ENCODE results near the gene PNMA6E.

Gene PNMA6E

DNA sequence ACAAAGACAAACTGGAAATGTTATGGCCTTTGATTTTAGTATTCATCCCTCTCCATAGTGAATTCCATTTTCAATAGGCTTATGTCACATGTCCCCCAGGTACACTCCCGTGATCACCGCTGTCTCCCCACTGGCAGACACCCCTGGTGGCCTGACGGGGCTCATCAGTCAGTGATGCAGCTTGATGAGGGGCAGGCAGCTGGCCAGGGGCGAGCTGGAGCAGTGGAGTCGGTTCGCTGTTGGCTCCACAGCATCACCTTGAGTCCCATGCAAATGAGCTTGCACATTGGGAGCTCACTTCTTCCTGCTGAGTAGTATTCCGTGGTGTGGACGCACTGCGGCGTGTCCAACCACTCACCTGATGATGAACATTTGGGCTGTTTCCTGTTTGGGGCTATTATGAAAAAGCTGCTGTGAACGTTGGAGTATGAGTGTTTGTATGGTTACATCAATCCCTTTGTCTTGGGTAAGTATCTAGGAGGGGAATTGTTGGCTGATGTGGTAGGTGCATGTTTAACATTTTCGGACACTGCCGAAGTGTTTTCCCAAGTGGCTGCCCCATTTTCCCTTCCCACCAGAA lies 39.5 kb upstream of the PNMA6E start:
- CTCF ChIA-PET = interaction anchor here (1.9 kb wide), 1 partner anchor 20 kb away, joined by 6 read pairs; no protein-coding TSS in a partner anchor

DNA sequence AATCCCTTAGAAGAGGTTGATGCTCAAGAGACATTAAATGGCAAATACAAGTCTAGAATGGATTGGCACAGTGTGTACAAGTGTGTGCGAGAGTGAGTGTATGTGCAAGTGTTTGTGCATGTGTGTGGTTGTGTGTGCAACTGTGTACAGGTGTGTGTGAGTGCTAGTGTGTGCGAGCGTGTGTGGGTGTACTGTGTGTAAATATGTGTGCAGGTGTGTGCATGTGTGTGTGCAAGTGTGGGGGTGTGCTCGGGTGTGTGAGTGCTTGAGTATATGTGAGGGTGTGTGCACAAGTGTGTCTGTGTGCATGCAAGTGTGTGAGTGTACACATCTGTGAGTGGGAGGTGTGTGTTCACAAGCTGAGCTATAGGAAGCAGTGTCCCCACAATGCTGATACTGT lies 38.8 kb upstream of the PNMA6E start:
- ChIA-PET POLR2A (no interaction called here), CTCF (interaction anchor here (1.9 kb wide), 1 partner anchor 21 kb away, joined by 6 read pairs; no protein-coding TSS in a partner anchor)
- no peak for DNase-seq (ENCODE audit: extremely low spot score)
- TF ChIP-seq ZNF384 (IDR thresholded peaks at IDR 0.05) (no peak), CTBP1 (IDR thresholded peaks at IDR 0.05; ENCODE audit: borderline replicate concordance) (no peak), SP1 (IDR thresholded peaks at IDR 0.05) (no peak), BHLHE40 (IDR thresholded peaks at IDR 0.05; ENCODE audit: borderline replicate concordance) (no peak), LEF1 (IDR thresholded peaks at IDR 0.05; ENCODE audit: borderline replicate concordance) (no peak), ARNT (IDR thresholded peaks at IDR 0.05) (no peak), FOXM1 (IDR thresholded peaks at IDR 0.05; ENCODE audit: borderline replicate concordance) (no peak)

More for the DNA sequence above, 39.5 kb upstream of the PNMA6E start:
- TF ChIP-seq ARNT (IDR thresholded peaks at IDR 0.05) (no peak), CTBP1 (IDR thresholded peaks at IDR 0.05; ENCODE audit: borderline replicate concordance) (no peak), TARDBP (IDR thresholded peaks at IDR 0.05) (no peak), ELF4 (IDR thresholded peaks at IDR 0.05) (no peak), BHLHE40 (IDR thresholded peaks at IDR 0.05; ENCODE audit: borderline replicate concordance) (no peak), FOXK2 (IDR thresholded peaks at IDR 0.05) (no peak), NFRKB (IDR thresholded peaks at IDR 0.05) (no peak), ZNF384 (IDR thresholded peaks at IDR 0.05) (no peak), FOXM1 (IDR thresholded peaks at IDR 0.05; ENCODE audit: borderline replicate concordance) (no peak), L3MBTL2 (conservative IDR thresholded peaks at IDR 0.05) (no peak), SP1 (IDR thresholded peaks at IDR 0.05) (no peak), SUZ12 (IDR thresholded peaks at IDR 0.05) (no peak), LEF1 (IDR thresholded peaks at IDR 0.05; ENCODE audit: borderline replicate concordance) (no peak), HDGF (IDR thresholded peaks at IDR 0.05; ENCODE audit: borderline replicate concordance) (no peak)
- DNase-seq (ENCODE audit: extremely low spot score) = no peak
- POLR2A ChIA-PET = no interaction called here

DNA sequence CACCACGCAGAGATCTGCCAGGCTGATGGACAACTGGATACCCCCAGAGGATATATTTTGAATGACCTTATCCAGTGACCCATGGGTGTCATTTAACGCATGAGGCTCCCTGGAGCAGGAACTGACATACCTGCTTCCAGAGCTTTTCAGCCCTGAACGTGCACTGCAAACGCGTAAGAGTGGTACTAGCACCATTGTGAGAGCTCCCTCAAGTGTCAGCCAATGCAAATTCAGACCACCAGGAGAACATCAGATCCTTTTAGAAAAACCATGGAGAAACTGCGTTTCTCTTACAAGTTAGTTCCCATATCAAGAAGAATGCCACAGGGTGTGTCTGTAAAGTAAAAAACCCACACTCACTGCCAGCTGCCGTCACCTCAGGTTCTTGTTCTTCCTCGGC lies 37.4 kb upstream of the PNMA6E start:
- TF ChIP-seq SP1 (IDR thresholded peaks at IDR 0.05) (no peak), ELF4 (IDR thresholded peaks at IDR 0.05) (no peak), LEF1 (IDR thresholded peaks at IDR 0.05; ENCODE audit: borderline replicate concordance) (no peak), HDGF (IDR thresholded peaks at IDR 0.05; ENCODE audit: borderline replicate concordance) (no peak), ARNT (IDR thresholded peaks at IDR 0.05) (no peak)
- TF ChIP-seq, protein P1, sequence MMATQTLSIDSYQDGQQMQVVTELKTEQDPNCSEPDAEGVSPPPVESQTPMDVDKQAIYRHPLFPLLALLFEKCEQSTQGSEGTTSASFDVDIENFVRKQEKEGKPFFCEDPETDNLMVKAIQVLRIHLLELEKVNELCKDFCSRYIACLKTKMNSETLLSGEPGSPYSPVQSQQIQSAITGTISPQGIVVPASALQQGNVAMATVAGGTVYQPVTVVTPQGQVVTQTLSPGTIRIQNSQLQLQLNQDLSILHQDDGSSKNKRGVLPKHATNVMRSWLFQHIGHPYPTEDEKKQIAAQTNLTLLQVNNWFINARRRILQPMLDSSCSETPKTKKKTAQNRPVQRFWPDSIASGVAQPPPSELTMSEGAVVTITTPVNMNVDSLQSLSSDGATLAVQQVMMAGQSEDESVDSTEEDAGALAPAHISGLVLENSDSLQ (IDR thresholded peaks at IDR 0.05) = 0 out of 2 replicates have a peak, but pooled peaks have one; percentile 13
- POLR2A ChIA-PET = interaction anchor here (0.6 to 1.7 kb wide), 2 partner anchors 7 to 497 kb away, joined by 3 read pairs; partner anchors contain the start of gene TREX2
- CTCF ChIA-PET = interaction anchor here (0.5 to 1.6 kb wide), 9 partner anchors 9 to 648 kb away, joined by 3 to 6 read pairs (median 4); no protein-coding TSS in a partner anchor
- DNase-seq (ENCODE audit: extremely low spot score) = peak; percentile 60

DNA sequence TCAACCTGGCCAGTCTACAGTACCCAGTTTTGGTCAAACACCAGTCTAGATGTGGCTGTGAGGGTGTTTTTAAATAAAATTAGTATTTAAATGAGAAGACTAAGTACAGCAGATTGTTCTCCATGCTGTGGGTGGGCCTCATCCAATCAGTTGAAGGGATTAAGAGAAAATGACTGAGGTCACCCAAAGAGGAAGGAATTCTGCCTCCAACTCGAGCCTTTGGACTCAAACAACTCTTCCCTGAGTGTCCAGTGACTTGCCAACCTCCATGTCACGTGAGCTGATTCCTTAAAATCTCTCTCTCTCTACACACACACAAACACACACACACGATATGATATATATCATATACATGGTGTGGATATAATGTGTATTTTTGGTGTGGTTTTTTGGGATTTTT lies 34.7 kb upstream of the PNMA6E start:
- ChIA-PET POLR2A (no interaction called here), CTCF (no interaction called here)
- DNase-seq (ENCODE audit: extremely low spot score) = no peak

DNA sequence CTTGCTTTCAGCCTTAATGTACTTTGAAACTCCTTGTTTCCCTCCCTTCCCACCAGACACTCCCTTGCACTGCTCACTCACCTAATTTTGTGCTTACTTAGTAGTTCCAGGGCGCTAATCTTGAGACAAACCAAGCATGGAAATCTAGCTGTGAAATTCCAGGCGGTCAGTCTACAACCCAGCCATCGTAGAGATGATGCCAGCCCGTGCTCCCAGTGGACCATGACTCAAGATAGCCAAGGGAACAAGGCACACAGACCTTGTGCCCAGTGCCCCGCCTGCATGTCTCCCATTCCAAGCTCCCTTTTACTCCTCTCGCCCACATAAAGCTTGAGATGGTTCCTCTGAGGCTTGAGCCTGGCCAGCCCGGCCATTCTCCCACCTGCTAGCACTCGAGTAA lies 33.7 kb upstream of the PNMA6E start:
- CTCF ChIA-PET = interaction anchor here (0.9 kb wide), 2 partner anchors 8 to 36 kb away, joined by 3 to 4 read pairs; no protein-coding TSS in a partner anchor
- no peak for DNase-seq (ENCODE audit: extremely low spot score)
- POLR2A ChIA-PET = interaction anchor here (1.1 kb wide), 1 partner anchor 28 kb away, joined by 3 read pairs; no protein-coding TSS in a partner anchor
- TF ChIP-seq FOXK2 (IDR thresholded peaks at IDR 0.05) = no peak
- no peak for TF ChIP-seq LEF1 (IDR thresholded peaks at IDR 0.05; ENCODE audit: borderline replicate concordance)
- TF ChIP-seq NFRKB (IDR thresholded peaks at IDR 0.05) = no peak
- TF ChIP-seq HDGF (IDR thresholded peaks at IDR 0.05; ENCODE audit: borderline replicate concordance) = no peak
- no peak for TF ChIP-seq SP1 (IDR thresholded peaks at IDR 0.05)
- TF ChIP-seq L3MBTL2 (conservative IDR thresholded peaks at IDR 0.05) = no peak

More for the DNA sequence above, 34.7 kb upstream of the PNMA6E start:
- TF ChIP-seq L3MBTL2 (conservative IDR thresholded peaks at IDR 0.05) (no peak), NFRKB (IDR thresholded peaks at IDR 0.05) (no peak), FOXM1 (IDR thresholded peaks at IDR 0.05; ENCODE audit: borderline replicate concordance) (0 out of 2 replicates have a peak, but pooled peaks have one; percentile 34)

DNA sequence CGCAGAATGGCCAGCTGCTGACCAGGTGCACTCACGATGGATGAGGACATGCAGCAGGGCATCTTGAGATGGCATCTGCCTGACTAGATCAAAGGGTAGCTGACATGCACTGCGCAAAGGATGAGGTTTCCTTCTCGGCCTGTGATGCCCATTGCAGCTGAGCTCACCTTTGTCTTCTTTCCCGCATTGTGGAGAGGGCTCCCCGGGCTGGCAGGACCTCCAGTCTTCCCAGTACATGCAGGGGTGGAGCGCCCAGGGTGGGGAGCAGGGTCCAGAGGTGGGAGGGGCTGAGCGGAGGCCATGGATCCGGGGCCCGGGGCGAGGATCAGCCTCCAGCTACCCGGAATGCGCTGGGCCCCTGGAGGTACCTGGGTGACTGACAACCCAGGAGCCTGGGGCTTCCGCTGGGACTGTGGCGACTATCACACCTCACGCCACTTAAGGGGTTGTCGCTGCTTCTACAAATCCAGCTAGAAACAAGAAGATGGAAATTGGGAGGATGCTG lies 32.7 kb upstream of the PNMA6E start:
- ChIA-PET CTCF (interaction anchor here (0.8 to 0.9 kb wide), 3 partner anchors 9 to 35 kb away, joined by 3 to 4 read pairs (median 3); no protein-coding TSS in a partner anchor), POLR2A (interaction anchor here (1.1 kb wide), 1 partner anchor 27 kb away, joined by 3 read pairs; no protein-coding TSS in a partner anchor)
- DNase-seq (ENCODE audit: extremely low spot score) = no peak
- no peak for TF ChIP-seq NFRKB (IDR thresholded peaks at IDR 0.05)
- no peak for TF ChIP-seq SUZ12 (IDR thresholded peaks at IDR 0.05)
- no peak for TF ChIP-seq TARDBP (IDR thresholded peaks at IDR 0.05)
- TF ChIP-seq LEF1 (IDR thresholded peaks at IDR 0.05; ENCODE audit: borderline replicate concordance) = no peak
- TF ChIP-seq CTBP1 (IDR thresholded peaks at IDR 0.05; ENCODE audit: borderline replicate concordance) = no peak
- no peak for TF ChIP-seq HDGF (IDR thresholded peaks at IDR 0.05; ENCODE audit: borderline replicate concordance)
- no peak for TF ChIP-seq ARNT (IDR thresholded peaks at IDR 0.05)
- TF ChIP-seq, protein P1 (IDR thresholded peaks at IDR 0.05) = no peak
- TF ChIP-seq BHLHE40 (IDR thresholded peaks at IDR 0.05; ENCODE audit: borderline replicate concordance) = no peak
- TF ChIP-seq FOXM1 (IDR thresholded peaks at IDR 0.05; ENCODE audit: borderline replicate concordance) = no peak
- no peak for TF ChIP-seq L3MBTL2 (conservative IDR thresholded peaks at IDR 0.05)
- TF ChIP-seq FOXA1 (IDR thresholded peaks at IDR 0.05) = no peak
- TF ChIP-seq SP1 (IDR thresholded peaks at IDR 0.05) = no peak
- no peak for TF ChIP-seq ZNF384 (IDR thresholded peaks at IDR 0.05)
- TF ChIP-seq ELF4 (IDR thresholded peaks at IDR 0.05) = no peak
- no peak for TF ChIP-seq FOXK2 (IDR thresholded peaks at IDR 0.05)
